RWPE2 (cell line): ENCODE results near the gene TNS3.

Experiments
- ATAC-seq: fragments of 200-7000 bp; cut with Tn5 transposase; 3 replicates; pipeline ENCODE4 v1.9.1; 2021; ENCODE audit warnings: low read depth
- DNase-seq: peaks from one replicate; pipeline ENCODE4 v3.0.0-alpha.2; 2020; ENCODE audit warnings: low spot score
- H3K27ac ChIP-seq: fragments of 450-650 bp; 2 replicates; pipeline ENCODE4 v1.5.1; 2017; ENCODE audit warnings: mild to moderate bottlenecking; ENCODE audit not compliant: poor library complexity, severe bottlenecking
- H3K27me3 ChIP-seq: fragments of 250-450 bp; sonication (Bioruptor Pico); 2 replicates; pipeline ENCODE4 v1.5.1; 2021; ENCODE audit warnings: mild to moderate bottlenecking, moderate library complexity; ENCODE audit not compliant: insufficient read depth, poor library complexity, severe bottlenecking
- H3K36me3 ChIP-seq: fragments of 250-450 bp; sonication (Bioruptor Pico); 2 replicates; pipeline ENCODE4 v1.5.1; 2020; ENCODE audit warnings: low read depth, mild to moderate bottlenecking, moderate library complexity
- H3K4me1 ChIP-seq: fragments of 250-450 bp; sonication (Bioruptor Pico); 2 replicates; pipeline ENCODE4 v1.5.1; 2021; ENCODE audit warnings: mild to moderate bottlenecking, moderate library complexity; ENCODE audit not compliant: insufficient read depth, poor library complexity, severe bottlenecking
- H3K4me3 ChIP-seq: fragments of 250-450 bp; sonication (Bioruptor Pico); 2 replicates; pipeline ENCODE4 v1.5.1; 2021; ENCODE audit warnings: mild to moderate bottlenecking, moderate library complexity; ENCODE audit not compliant: severe bottlenecking
- H3K9me3 ChIP-seq: fragments of 250-450 bp; sonication (Bioruptor Pico); 2 replicates; pipeline ENCODE4 v1.5.1; 2021; ENCODE audit warnings: mild to moderate bottlenecking, moderate library complexity; ENCODE audit not compliant: severe bottlenecking
- TF ChIP-seq, protein P1 (sequence below): fragments of 450-650 bp; IDR thresholded peaks from one replicate; pipeline ENCODE4 v1.5.1; 2017; ENCODE audit warnings: mild to moderate bottlenecking, moderate library complexity; ENCODE audit not compliant: poor library complexity, severe bottlenecking

Gene TNS3

DNA sequence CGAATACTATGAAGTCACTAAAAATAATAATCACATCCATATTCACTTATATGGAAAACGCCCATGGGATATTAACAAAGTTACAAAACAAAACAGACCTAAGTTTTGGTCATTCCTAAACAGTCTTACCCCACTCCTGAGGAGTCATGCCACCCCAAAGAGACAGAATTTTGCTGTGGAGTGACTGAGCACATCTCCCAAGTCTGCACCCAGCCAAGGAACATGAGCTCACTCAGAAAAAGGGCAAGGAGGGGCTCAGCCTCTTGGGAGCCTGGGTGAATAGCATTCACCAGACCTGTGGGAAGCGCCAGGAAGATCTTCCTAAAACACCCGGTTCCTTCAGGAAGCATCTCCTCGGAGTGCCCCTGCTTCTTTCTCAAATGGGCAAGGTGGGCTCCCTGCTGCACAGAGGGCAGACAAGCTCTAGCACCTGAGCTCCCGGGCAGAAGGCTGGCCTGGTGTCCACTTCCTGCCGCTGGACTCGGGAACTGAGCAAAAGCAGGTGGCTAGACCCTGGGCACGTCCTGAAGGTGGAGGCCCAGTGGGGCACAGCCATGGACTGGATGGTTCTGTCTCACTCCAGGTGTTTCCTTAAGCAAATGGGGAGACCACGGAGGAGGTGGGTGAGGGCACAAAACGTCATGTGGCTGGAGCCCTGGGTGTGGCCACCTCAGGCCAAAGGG lies 31.0 kb downstream of the TNS3 start:
- no peak overlapping the region for H3K4me3 ChIP-seq
- peaks cover 3% of the 10 kb centered on the region; the same call in 1 of the 2 replicates for H3K36me3 ChIP-seq
- no peak overlapping the region for H3K27ac ChIP-seq
- H3K4me1 ChIP-seq = peaks cover 13% of the 10 kb centered on the region
- no peaks in the 10 kb centered on the region for H3K27me3 ChIP-seq
- ATAC-seq (no peak), DNase-seq (no peak)
- TF ChIP-seq, protein P1, sequence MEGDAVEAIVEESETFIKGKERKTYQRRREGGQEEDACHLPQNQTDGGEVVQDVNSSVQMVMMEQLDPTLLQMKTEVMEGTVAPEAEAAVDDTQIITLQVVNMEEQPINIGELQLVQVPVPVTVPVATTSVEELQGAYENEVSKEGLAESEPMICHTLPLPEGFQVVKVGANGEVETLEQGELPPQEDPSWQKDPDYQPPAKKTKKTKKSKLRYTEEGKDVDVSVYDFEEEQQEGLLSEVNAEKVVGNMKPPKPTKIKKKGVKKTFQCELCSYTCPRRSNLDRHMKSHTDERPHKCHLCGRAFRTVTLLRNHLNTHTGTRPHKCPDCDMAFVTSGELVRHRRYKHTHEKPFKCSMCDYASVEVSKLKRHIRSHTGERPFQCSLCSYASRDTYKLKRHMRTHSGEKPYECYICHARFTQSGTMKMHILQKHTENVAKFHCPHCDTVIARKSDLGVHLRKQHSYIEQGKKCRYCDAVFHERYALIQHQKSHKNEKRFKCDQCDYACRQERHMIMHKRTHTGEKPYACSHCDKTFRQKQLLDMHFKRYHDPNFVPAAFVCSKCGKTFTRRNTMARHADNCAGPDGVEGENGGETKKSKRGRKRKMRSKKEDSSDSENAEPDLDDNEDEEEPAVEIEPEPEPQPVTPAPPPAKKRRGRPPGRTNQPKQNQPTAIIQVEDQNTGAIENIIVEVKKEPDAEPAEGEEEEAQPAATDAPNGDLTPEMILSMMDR = no peak
- no peaks in the 10 kb centered on the region for H3K9me3 ChIP-seq

DNA sequence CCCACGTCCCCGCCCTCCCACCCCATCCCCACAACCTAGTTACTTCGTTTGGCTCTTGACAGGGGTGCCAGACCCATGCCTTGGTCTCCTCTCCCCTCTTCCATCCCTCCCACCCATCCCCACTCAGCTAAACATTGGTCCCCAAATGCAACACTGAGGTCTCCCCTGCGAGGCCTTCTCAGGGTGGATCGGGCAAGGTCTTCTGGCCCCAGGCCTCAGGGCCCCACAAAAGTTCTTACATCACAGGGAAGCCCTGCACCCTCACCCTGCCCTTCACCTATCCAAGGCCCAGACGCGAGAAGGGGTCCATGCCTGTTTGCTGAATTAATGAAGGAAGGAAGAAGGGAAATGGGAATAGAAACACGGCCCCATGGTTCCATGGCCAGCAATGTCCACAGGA lies 32.0 kb downstream of the TNS3 start:
- H3K36me3 ChIP-seq = no peaks in the 10 kb centered on the region; the same call in 1 of the 2 replicates
- no peak overlapping the region for H3K4me3 ChIP-seq
- H3K27me3 ChIP-seq = no peaks in the 10 kb centered on the region
- DNase-seq (no peak), ATAC-seq (no peak)
- no peak overlapping the region for H3K27ac ChIP-seq
- H3K9me3 ChIP-seq = no peaks in the 10 kb centered on the region
- TF ChIP-seq, protein P1 = no peak
- H3K4me1 ChIP-seq = peaks cover 10% of the 10 kb centered on the region

DNA sequence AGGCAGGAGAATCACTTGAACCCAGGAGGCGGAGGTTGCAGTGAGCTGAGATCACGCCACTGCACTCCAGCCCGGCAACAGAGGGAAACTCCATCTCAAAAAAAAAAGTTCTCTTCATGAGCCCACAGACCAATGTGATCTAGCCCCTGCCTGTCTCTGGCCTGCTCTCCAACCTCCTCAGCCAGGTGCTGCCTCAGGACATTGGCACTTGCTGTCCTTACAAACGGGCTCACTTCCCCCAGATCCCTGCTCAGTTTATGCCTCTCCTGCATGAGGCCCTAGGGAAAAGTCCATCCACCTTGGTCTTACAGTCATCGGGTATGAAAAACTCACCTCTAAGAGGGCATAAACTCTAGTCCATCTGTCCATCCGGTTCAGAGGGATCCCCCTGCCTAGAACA lies 32.5 kb downstream of the TNS3 start:
- H3K4me1 ChIP-seq = peaks cover 10% of the 10 kb centered on the region

DNA sequence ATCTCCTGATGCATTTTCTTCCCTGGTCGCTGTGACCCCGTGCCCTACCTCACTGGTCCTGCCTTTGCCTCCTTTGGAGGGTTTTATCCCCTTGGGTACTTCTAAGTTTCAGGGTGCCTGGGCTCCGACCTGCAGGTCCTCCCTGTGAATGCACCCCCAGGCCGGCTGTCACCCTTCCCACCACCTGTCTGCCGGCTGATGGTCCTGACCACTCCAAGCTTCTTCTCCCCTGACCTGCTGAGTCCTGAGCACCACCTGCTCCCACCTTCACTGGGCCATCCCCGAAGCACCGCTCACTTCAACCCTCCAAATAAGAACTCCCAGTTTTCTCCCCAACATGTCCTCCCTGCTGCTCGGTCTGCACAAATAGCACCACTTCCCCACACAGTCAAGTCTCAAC lies 33.4 kb downstream of the TNS3 start:
- peaks cover 10% of the 10 kb centered on the region for H3K4me1 ChIP-seq

More for the DNA sequence above, 32.5 kb downstream of the TNS3 start:
- Histone ChIP-seq H3K27ac (no peak overlapping the region), H3K9me3 (no peaks in the 10 kb centered on the region), H3K4me3 (no peak overlapping the region), H3K36me3 (no peaks in the 10 kb centered on the region; the same call in 1 of the 2 replicates), H3K27me3 (no peaks in the 10 kb centered on the region)
- no peak for ATAC-seq
- no peak for DNase-seq
- TF ChIP-seq, protein P1 = no peak

More for the DNA sequence above, 33.4 kb downstream of the TNS3 start:
- H3K27me3 ChIP-seq = no peaks in the 10 kb centered on the region
- H3K36me3 ChIP-seq = no peaks in the 10 kb centered on the region; the same call in 1 of the 2 replicates
- no peak overlapping the region for H3K27ac ChIP-seq
- no peaks in the 10 kb centered on the region for H3K9me3 ChIP-seq
- ATAC-seq (no peak), DNase-seq (no peak)
- no peak overlapping the region for H3K4me3 ChIP-seq
- TF ChIP-seq, protein P1 = no peak
